Cardiac fibroblast (primary cell): ENCODE data around the gene SQSTM1.

Experiments
- DNase-seq, 2 donors: peaks; one replicate each; pipeline versions ENCODE4 v3.0.0 to v3.0.0-alpha.2; 2010; ENCODE audit warnings: low read depth in 2 of 2
- H3K4me3 ChIP-seq, 2 donors: replicated peaks in 1 of 2; 1 replicate in 1 of 2; 2 replicates in 1 of 2; pipeline ENCODE4 v1.5.1; 2011; ENCODE audit warnings: low read depth in 2 of 2, low read length in 2 of 2, mild to moderate bottlenecking in 2 of 2, moderate library complexity in 1 of 2
- TF ChIP-seq, protein P1 (sequence below): IDR thresholded peaks from one replicate; pipeline ENCODE4 v1.5.1; 2011; ENCODE audit warnings: low read depth, mild to moderate bottlenecking, low read length, inconsistent platforms

SQSTM1 gene

DNA sequence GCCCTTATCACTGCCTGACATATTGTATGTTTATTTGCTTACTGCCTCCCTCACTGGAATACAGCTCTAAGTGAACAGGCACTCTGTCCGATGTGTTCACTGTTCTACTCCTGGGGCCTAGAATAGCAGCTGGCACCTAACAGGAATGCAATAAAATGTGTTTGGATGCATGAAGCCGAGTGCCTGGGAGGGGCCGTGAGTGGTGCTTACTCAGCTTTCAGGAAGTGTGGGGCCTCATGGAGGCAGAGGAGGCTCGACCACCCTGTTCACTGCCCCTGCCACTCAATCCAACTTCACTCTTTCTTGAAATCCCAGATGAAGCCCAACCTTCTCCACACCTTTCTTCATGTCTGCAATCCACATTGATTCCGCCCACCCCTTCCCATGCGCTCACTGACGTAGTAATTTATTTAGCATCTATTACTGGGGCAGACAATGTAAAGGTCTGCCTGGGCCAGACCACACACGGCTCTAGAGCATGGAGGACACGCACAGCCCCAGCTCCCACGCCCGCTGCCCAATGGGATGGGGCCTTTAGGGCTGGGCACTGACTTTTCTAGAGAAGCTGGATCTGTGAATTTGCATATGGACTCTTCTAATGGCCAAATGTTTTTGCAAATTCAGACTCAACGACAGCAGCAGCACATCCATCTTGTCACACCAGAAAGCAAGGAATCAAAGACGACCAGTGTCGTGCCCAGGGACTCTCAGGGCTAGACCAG lies 65.6 kb downstream of the SQSTM1 start:
- DNase-seq, result no peak
- TF ChIP-seq, protein P1, sequence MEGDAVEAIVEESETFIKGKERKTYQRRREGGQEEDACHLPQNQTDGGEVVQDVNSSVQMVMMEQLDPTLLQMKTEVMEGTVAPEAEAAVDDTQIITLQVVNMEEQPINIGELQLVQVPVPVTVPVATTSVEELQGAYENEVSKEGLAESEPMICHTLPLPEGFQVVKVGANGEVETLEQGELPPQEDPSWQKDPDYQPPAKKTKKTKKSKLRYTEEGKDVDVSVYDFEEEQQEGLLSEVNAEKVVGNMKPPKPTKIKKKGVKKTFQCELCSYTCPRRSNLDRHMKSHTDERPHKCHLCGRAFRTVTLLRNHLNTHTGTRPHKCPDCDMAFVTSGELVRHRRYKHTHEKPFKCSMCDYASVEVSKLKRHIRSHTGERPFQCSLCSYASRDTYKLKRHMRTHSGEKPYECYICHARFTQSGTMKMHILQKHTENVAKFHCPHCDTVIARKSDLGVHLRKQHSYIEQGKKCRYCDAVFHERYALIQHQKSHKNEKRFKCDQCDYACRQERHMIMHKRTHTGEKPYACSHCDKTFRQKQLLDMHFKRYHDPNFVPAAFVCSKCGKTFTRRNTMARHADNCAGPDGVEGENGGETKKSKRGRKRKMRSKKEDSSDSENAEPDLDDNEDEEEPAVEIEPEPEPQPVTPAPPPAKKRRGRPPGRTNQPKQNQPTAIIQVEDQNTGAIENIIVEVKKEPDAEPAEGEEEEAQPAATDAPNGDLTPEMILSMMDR, result no peak
- H3K4me3 ChIP-seq, result no peak overlapping the region

DNA sequence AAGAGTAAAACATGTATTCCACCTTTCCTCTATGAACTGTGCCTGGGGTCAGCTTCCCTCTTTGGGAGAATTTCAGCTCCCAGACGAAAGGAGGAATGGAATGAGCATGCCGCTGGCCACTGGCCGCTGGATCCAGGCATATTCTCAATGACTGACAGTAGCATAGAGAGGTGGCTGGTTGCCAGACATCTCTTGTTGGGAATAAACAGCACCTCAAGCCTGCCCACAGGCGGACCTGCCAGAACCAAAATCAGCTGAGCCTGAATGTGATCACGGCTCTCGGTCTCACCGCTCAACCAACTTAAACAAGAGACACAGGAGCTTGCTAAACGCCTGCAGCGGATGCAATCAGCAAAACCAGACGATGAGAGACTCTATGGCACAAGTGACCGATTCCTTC lies 66.4 kb downstream of the SQSTM1 start:
- H3K4me3 ChIP-seq, result no peak overlapping the region
- TF ChIP-seq, protein P1, result no peak
- no peak for DNase-seq
